ENCODE measurements around the gene SPPL3. TPM values are rescaled to one million over a fixed set of nuclear protein-coding genes. Genes with fewer than 3 reads are reported as not detected.
"Not testable (repeated sequence)": the region's sequence is repeated elsewhere in the genome, so short reads cannot be mapped to it uniquely, and the experiment has no call there.

SPPL3 gene
- total RNA-seq, 1 donor from 2014 or later, result 43.0 TPM

DNA sequence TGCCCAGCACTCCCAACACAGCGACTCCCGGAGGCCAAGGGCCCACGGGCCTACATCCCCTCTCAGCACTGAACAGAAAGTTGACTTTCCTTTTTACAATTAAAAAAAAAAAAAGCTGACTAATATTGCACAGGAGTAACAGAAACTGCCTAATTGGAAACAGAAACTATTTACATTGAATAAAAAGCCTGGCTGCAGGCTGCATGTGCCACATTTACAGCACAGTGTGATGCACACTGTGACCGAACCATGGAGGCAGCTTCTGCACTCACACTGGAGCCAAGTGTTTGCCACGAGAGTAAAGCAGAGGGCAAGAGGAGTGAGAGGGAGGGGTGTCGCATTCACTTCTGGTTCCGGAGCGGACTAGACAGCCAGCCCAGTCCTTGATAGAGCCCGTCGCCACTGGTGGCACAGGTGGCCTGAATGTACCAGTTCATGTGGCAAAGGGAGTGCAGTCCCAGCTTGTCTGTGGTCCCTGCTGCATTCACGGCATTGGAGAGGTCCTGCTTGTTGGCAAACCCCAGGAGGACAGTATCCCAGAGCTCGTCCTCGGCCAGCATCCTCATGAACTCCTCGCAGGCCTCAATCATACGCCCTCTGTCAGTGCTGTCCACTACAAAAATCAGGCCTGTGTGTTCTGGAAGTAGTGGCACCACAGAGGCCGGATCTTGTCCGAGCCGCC lies 59.2 kb downstream of the SPPL3 start:
- DNase-seq (ENCODE audit: low spot score), result no peak

DNA sequence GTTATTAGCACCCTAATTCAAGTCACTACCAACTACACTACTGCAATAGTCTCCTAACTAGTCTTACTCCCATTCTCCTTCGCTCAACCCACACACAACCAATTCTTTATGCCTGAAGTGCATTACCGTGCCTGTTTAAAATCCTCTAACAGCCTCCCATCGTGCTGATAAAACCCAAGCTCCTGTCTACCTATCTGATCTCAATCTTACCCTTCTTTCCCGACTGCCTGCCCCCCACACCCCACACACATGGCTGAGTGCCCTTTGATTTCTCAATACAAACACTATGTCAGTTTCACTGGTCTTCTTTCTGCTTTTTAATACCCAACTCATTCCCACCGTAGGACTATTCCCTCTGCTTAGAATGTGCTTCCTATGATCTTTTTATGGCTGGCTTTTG lies 59.9 kb downstream of the SPPL3 start:
- no peak for DNase-seq (ENCODE audit: low spot score)

GRCh38 chr12:120843472-120843871 lies 60.7 kb downstream of the SPPL3 start:
- no peak for DNase-seq (ENCODE audit: low spot score)

DNA sequence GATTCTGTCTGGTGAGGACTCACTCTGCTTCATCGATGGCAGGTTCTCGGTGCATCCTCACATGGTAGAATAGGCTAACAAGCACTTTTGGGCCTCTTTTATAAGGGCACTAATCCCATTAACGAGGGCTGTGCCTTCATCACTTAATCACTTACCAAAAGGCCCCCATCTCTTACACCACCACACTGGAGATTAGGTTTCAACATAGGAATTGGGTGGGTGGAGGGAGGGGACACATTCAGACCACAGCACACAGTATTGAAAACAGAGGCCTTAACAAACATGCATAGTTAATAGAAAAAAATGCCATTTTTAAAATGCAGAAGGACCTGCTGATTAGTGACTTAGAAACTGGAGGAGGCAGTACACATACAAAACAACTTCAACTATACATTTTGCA lies 61.6 kb downstream of the SPPL3 start:
- DNase-seq (ENCODE audit: low spot score), result no peak

- no peak for DNase-seq (ENCODE audit: low spot score)
Observed at GRCh38 chr12:120841525-120841924, 62.6 kb downstream of the SPPL3 start.

DNA sequence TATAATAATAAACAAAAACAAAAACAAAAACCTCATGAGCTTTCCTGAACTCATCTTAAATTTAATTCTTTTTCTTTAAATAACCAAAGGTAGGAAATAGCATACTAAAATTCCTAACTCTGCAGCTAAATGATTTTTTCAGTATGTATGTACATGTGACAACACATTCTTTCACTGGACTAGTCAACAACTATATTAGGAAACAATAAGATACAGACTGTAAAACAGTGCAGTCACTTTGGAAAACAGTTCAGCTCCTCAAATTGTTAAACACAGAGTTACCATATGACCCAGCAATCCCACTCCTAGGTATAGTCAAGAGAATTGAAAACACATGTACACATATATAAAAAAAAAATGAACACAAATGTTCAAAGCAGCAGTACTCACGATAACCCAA lies 64.7 kb downstream of the SPPL3 start:
- no peak for DNase-seq (ENCODE audit: low spot score)

- not testable (repeated sequence) for DNase-seq (ENCODE audit: low spot score)
Observed at GRCh38 chr12:120838629-120839383, 65.4 kb downstream of the SPPL3 start.

GRCh38 chr12:120836114-120836684 lies 68.0 kb downstream of the SPPL3 start:
- DNase-seq (ENCODE audit: low spot score), result no peak

DNA sequence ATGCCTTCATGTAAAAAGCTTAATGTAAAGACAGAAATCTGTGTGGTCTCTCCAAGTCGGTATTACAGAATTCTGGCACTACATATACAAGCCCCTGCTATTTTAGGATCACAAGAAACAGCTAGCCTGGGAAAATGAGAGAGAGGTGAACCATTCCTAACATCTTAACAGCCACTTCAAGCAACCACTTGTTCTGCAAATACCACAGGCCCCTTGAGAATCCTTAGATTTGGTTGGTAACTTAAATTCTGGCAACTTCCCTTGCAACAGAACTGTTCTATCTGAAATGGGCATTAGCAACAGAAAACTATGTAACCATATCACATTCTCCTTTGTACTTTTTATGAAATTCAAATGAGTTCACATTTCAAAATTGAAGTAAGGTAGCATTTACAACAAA lies 68.5 kb downstream of the SPPL3 start:
- no peak for DNase-seq (ENCODE audit: low spot score)

DNA sequence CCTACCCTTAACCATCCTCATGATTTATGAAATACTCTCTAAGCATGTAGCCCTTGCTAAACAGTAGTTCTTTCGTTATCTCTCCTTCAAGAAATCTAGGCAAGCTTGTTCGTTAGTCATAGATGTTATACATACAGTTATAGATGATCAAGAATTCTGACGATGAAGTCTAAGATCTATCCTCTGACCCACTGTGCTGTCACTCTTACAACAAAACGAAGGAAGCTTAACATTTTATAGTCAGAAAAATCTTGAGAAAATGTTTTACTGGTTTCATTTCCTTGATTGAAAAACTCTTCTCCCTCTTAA lies 68.9 kb downstream of the SPPL3 start:
- DNase-seq (ENCODE audit: low spot score), result no peak

DNA sequence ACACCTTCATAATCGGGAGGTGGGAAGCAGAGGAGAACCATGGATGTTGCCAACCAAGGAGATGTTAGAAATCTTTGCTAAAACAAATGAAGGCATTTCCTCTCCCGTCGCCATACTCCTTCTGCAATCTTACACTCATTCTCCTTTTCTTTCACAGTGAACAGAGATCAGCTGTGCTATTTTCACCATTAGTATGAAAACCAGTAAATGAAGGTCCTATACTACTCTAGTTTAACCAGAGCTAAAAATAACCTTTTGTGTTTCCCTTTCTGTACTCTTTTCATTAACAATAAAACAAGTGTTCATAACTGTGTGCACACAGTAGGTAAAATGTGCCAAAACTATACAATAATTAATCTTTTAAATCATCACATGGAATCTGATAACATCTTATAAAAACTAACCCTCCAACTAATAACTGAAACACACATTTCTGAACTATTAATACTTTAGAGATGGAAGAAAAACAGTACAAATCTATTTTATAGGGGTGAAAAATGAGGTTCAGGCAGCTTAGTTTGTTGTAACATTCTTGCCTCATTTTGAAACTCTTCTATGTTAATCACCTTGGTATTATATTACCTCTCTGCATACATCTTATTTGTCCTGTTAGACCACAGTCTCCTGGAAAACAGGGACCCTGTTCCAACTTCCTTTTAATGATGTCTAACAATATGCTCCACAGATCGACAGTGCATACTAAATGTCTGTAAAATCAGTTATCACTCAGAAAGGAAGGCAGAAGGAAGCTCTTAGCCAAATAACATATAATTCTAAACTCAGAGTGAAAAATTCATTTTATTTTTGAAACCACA lies 69.5 kb downstream of the SPPL3 start:
- no peak for DNase-seq (ENCODE audit: low spot score)

DNA sequence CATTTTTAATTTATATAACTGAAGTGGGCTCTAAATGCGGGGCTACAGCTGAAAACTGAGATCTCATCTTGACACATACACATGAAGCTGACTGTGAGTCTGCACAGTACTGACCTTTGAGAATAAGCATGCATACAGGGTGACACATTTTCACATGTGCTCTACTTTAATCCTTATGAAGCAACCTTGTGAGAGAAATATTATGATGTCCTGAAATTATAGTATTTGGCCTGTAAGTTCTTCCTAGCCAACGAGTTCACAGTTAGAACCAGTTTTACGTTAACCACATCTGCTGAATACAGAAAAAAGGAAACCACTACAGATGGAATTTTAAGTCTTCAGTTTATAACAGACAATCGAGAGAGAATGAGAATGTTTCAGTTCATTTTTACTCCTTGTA lies 70.3 kb downstream of the SPPL3 start:
- no peak for DNase-seq (ENCODE audit: low spot score)

- no peak for DNase-seq (ENCODE audit: low spot score)
Observed at GRCh38 chr12:120832737-120833136, 71.4 kb downstream of the SPPL3 start.

DNA sequence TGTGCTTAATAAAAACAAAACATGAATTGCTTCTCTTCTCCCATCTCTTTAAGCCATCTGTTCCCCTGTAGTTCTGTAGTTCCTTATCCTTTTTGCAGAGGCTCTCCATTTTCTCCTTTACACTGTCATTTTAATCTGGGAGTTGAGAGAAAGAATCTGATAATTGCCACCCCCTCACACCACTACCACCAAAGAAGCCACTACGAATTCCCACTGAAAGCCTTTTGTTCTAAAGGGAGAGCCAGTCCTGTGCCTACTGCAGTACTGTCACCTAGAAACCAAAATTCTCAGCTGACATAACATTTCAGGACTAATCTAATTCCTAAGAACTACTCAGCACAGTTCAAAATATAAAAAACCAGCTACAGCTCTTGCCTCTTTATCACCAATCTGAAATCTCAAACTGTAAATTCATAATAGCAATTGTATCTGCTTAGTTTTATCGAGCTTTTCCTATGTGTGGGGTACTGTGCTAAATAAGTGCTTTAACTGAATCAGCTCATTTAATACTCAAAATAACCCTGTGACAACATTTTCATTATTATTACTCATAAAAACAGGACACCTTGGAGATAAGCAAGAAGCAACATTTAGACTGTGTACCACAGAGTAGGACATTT lies 72.4 kb downstream of the SPPL3 start:
- DNase-seq (ENCODE audit: low spot score), result no peak

DNA sequence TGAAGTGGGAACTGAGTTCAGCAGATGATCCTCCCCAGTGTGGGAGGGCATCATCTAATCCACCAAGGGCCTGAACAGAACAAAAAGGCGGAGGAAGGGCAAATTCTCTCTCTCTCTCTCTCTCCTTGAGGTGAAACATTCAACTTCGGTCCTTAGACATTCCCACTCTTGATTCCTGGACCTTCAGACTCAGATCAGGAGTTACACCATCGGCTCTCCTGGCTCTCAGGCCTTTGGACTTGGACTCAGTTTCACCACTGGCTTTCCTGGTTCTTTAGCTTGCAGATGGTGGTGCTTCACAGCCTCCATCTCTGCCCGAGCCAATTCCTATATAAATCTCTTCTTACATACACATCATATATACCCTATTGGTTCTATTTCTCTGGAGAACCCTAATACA lies 73.2 kb downstream of the SPPL3 start:
- DNase-seq (ENCODE audit: low spot score), result no peak

GRCh38 chr12:120830052-120830940 lies 73.9 kb downstream of the SPPL3 start:
- DNase-seq (ENCODE audit: low spot score), result no peak

GRCh38 chr12:120826335-120826734 lies 77.8 kb downstream of the SPPL3 start:
- DNase-seq (ENCODE audit: low spot score), result no peak

DNA sequence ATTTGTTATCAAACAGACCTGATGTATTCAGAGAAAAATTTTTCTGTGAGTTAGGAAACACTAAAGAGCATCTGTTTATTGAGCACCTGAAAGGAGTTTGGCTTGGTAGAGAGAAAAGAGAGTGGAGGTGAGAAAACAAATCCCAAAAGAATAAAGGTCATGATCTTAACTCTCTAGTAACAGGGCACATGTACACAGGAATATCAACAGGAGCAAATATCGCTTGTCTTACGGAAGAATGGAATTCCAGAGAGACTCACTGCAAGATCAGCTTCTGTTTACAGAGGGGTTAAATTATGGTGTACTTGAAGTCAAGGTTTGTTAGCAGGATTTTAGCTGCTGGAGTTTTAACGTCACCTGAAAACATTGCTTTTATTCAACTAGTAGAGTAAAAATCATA lies 78.8 kb downstream of the SPPL3 start:
- DNase-seq (ENCODE audit: low spot score), result no peak

GRCh38 chr12:120822832-120823503 lies 81.2 kb downstream of the SPPL3 start:
- no peak for DNase-seq (ENCODE audit: low spot score)

GRCh38 chr12:120821878-120822277 lies 82.3 kb downstream of the SPPL3 start:
- DNase-seq (ENCODE audit: low spot score), result no peak
